ENCODE measurements around the gene SYCN.
"Not testable (repeated sequence)": the region's sequence is repeated elsewhere in the genome, so short reads cannot be mapped to it uniquely, and the experiment has no call there.

The SYCN gene

GRCh38 chr19:39223703-39224279 is 19.7 kb upstream of the SYCN start:
- in situ Hi-C loops (cut with MboI; ENCODE audit: low pct_unique_long_range_greater_than_20kb, low sequenced_read_pairs, unreplicated experiment): no loop called here
- DNase-seq (ENCODE audit: low spot score): peak; percentile 42
- no peak for TF ChIP-seq CTCF (IDR thresholded peaks at IDR 0.05; ENCODE audit: extremely low read depth, insufficient read depth, missing control alignments)

GRCh38 chr19:39219108-39219507 is 15.0 kb upstream of the SYCN start:
- in situ Hi-C loops (cut with MboI; ENCODE audit: low pct_unique_long_range_greater_than_20kb, low sequenced_read_pairs, unreplicated experiment); DNase-seq (ENCODE audit: low spot score): not testable (repeated sequence)

- in situ Hi-C loops (cut with MboI; ENCODE audit: low pct_unique_long_range_greater_than_20kb, low sequenced_read_pairs, unreplicated experiment): no loop called here
- no peak for TF ChIP-seq CTCF (IDR thresholded peaks at IDR 0.05; ENCODE audit: extremely low read depth, insufficient read depth, missing control alignments)
- no peak for DNase-seq (ENCODE audit: low spot score)
Observed at GRCh38 chr19:39218230-39219007, 14.4 kb upstream of the SYCN start.

GRCh38 chr19:39217094-39217493 is 13.0 kb upstream of the SYCN start:
- in situ Hi-C loops (cut with MboI; ENCODE audit: low pct_unique_long_range_greater_than_20kb, low sequenced_read_pairs, unreplicated experiment): no loop called here
- TF ChIP-seq CTCF (IDR thresholded peaks at IDR 0.05; ENCODE audit: extremely low read depth, insufficient read depth, missing control alignments): no peak
- no peak for DNase-seq (ENCODE audit: low spot score)

GRCh38 chr19:39215323-39215722 is 11.3 kb upstream of the SYCN start:
- DNase-seq (ENCODE audit: low spot score); in situ Hi-C loops (cut with MboI; ENCODE audit: low pct_unique_long_range_greater_than_20kb, low sequenced_read_pairs, unreplicated experiment): not testable (repeated sequence)

- DNase-seq (ENCODE audit: low spot score): peak; percentile 47
- in situ Hi-C loops (cut with MboI; ENCODE audit: low pct_unique_long_range_greater_than_20kb, low sequenced_read_pairs, unreplicated experiment): no loop called here
- TF ChIP-seq CTCF (IDR thresholded peaks at IDR 0.05; ENCODE audit: extremely low read depth, insufficient read depth, missing control alignments): peak; percentile 67
Observed at GRCh38 chr19:39212375-39212742, 8.3 kb upstream of the SYCN start.

GRCh38 chr19:39211731-39212374 is 7.8 kb upstream of the SYCN start:
- no peak for DNase-seq (ENCODE audit: low spot score)
- in situ Hi-C loops (cut with MboI; ENCODE audit: low pct_unique_long_range_greater_than_20kb, low sequenced_read_pairs, unreplicated experiment): no loop called here
- TF ChIP-seq CTCF (IDR thresholded peaks at IDR 0.05; ENCODE audit: extremely low read depth, insufficient read depth, missing control alignments): no peak

All from GM13977 (cell line).